Stimulated activated effector memory CD8-positive, alpha-beta T cell treated with anti-CD3 and anti-CD28 coated beads, Interleukin-12 subunit alpha, Interleukin-12 subunit beta, amount 100 ng/mL, for 72 hours (primary cell): ENCODE data around the gene CLEC4D.
A peak's percentile ranks its signal among the peaks of the same experiment; 100 is the strongest.
"Not testable (repeated sequence)": the region's sequence is repeated elsewhere in the genome, so short reads cannot be mapped to it uniquely, and the experiment has no call there.

Source experiments
- ATAC-seq: fragments of 150-1000 bp; cut with Tn5 transposase; 2 replicates; pipeline ENCODE4 v1.10.0; 2021
- DNase-seq, 2 donors: peaks; one replicate each; pipeline ENCODE4 v3.0.0; 2021 to 2022; ENCODE audit warnings: low spot score in 2 of 2
- H3K27ac Mint-ChIP-seq: one replicate; pipeline ENCODE4 v1.8.0; 2022; ENCODE audit warnings: mild to moderate bottlenecking, mixed read lengths
- H3K36me3 Mint-ChIP-seq: one replicate; pipeline ENCODE4 v1.8.0; 2022; ENCODE audit warnings: mild to moderate bottlenecking, mixed read lengths
- H3K4me1 Mint-ChIP-seq: one replicate; pipeline ENCODE4 v1.8.0; 2022; ENCODE audit warnings: mixed read lengths
- H3K4me3 Mint-ChIP-seq: one replicate; pipeline ENCODE4 v1.8.0; 2022; ENCODE audit warnings: mild to moderate bottlenecking, mixed read lengths
- H3K9me3 Mint-ChIP-seq: one replicate; pipeline ENCODE4 v1.8.0; 2022; ENCODE audit warnings: mixed read lengths

The CLEC4D gene

GRCh38 chr12:8513256-8513655 is at the start of gene CLEC4D:
Gene CLEC4D (plus strand): TSS chr12:8513503. CDS start chr12:8513733, 230 bp downstream.
- DNase-seq = no peak
- Mint-ChIP-seq H3K36me3 (no peaks in the 10 kb centered on the region), H3K27ac (no peak within 1 kb of the TSS), H3K9me3 (no peaks in the 10 kb centered on the region), H3K4me1 (peaks cover 6% of the 10 kb centered on the region), H3K4me3 (no peak within 1 kb of the TSS)
- ATAC-seq = no peak

DNA sequence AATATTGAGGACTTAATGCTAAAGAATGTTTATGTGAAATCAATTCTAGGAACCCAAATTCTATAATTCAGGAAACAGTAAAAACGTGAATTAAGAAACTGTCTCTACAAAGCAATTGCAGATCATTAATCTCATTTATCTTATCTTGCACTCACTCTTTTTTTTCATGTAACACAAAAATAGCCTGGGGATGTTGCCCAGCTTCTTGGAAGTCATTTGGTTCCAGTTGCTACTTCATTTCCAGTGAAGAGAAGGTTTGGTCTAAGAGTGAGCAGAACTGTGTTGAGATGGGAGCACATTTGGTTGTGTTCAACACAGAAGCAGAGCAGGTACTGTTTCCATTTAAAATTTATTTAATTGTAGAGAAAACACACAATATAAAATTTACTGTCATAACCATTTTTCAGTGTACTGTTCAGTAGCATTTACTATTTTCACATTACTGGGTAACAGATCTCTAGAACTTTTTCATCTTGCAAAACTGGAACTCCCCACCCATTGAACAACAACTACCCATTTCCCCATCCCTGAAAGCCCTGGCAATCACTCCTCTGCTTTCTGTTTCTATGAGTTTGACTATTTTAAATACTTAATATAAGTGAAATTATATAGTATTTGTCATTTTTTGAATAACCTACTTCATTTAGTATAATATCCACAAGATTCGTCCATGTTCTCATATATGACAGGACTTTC is 47.9 kb upstream of the CLEC4D start:
- Mint-ChIP-seq H3K36me3 (no peaks in the 10 kb centered on the region), H3K4me3 (no peak overlapping the region), H3K9me3 (no peaks in the 10 kb centered on the region), H3K27ac (no peak overlapping the region), H3K4me1 (no peaks in the 10 kb centered on the region)
- ATAC-seq (no peak), DNase-seq (no peak)

DNA sequence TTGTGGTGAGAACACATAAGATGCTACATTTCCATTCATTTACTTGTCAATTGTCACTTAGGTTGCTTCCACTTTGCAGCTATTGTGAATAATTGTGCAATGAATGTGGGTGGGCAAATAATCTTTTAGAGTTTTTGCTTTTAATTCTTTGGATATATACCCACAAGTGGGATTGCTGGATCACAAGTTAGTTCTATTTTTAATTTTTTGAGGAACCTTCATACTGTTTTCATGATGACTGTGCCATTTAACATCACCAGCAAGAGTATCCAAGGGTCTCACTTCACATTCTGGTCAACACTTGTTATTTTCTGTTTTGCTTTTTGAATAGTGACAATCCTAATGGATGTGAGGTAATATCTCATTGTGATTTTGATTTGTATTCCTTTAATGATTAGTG is 47.1 kb upstream of the CLEC4D start:
- Mint-ChIP-seq H3K36me3 (no peaks in the 10 kb centered on the region), H3K9me3 (no peaks in the 10 kb centered on the region), H3K27ac (no peak overlapping the region), H3K4me1 (no peaks in the 10 kb centered on the region), H3K4me3 (no peak overlapping the region)
- DNase-seq (no peak), ATAC-seq (no peak)

GRCh38 chr12:8471090-8471489 is 42.2 kb upstream of the CLEC4D start:
- Mint-ChIP-seq H3K36me3 (no peaks in the 10 kb centered on the region), H3K27ac (no peak overlapping the region), H3K9me3 (no peaks in the 10 kb centered on the region), H3K4me1 (no peaks in the 10 kb centered on the region), H3K4me3 (no peak overlapping the region)
- ATAC-seq (no peak), DNase-seq (no peak)

- H3K4me1 Mint-ChIP-seq = no peaks in the 10 kb centered on the region
- H3K4me3 Mint-ChIP-seq = no peak overlapping the region
- ATAC-seq (no peak), DNase-seq (no peak)
- H3K36me3 Mint-ChIP-seq = no peaks in the 10 kb centered on the region
- no peak overlapping the region for H3K27ac Mint-ChIP-seq
- no peaks in the 10 kb centered on the region for H3K9me3 Mint-ChIP-seq
These were observed 37.6 kb upstream of the CLEC4D start for GRCh38 chr12:8475508-8476203.

DNA sequence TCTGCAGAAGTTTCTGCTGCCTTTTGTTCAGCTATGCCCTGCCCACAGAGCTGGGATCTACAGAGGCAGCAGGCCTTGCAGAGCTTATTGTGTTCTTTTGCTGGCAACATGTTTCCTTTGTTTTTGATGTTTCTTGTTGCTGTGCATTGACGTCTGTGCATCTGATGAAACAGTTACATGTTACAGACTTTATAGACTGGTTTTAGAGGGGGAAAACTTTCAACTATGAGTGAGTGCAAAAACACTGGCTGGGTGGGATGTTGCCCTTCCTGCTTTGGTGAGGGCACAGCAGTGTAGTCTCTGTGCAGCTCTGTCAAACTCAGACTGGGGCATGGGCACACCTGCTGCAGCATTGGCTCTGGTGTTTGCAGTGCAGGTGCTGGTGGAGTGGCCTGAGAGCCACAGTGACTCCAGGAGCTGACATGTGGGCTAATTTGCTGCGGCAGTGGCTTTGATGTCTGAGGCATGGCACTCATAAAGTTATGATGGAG is 30.7 kb upstream of the CLEC4D start:
- Mint-ChIP-seq H3K4me3 (no peak overlapping the region), H3K36me3 (no peaks in the 10 kb centered on the region), H3K4me1 (peaks cover 10% of the 10 kb centered on the region), H3K9me3 (no peaks in the 10 kb centered on the region), H3K27ac (no peak overlapping the region)
- no peak for DNase-seq
- ATAC-seq = no peak

GRCh38 chr12:8483079-8483478 is 30.2 kb upstream of the CLEC4D start:
- no peak overlapping the region for H3K27ac Mint-ChIP-seq
- DNase-seq (no peak), ATAC-seq (peak; percentile 80)
- H3K4me3 Mint-ChIP-seq = no peak overlapping the region
- no peaks in the 10 kb centered on the region for H3K36me3 Mint-ChIP-seq
- no peaks in the 10 kb centered on the region for H3K9me3 Mint-ChIP-seq
- H3K4me1 Mint-ChIP-seq = peaks cover 10% of the 10 kb centered on the region

- peak overlapping the region; percentile 57 for H3K4me3 Mint-ChIP-seq
- no peaks in the 10 kb centered on the region for H3K36me3 Mint-ChIP-seq
- H3K9me3 Mint-ChIP-seq = no peaks in the 10 kb centered on the region
- no peak for DNase-seq
- peak; percentile 51 for ATAC-seq
- peaks cover 26% of the 10 kb centered on the region for H3K4me1 Mint-ChIP-seq
- peak overlapping the region; percentile 55 for H3K27ac Mint-ChIP-seq
These were observed 21.4 kb upstream of the CLEC4D start for GRCh38 chr12:8491646-8492530.

DNA sequence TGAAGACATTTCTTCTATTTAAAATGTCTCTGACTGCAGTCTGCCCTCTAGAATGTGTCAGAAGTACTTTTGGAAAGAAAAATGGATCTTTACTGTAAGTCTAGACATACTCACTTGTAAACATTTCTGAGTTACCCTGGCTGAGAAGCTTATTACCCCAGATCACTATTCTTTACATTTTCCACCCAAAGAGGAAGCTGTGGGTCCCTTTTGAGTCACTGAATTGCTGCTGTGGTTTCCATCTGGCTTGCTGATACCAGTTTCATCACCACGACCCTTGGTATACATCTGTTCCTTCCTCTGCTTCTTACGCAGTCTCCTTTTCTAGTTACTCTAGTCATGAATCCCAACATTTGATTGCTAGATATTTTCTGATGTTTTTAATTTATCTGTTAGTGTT is 20.2 kb upstream of the CLEC4D start:
- peak in 1 of 2 donors; percentile 74 for DNase-seq
- ATAC-seq = peak; percentile 99
- Mint-ChIP-seq H3K27ac (peak overlapping the region; percentile 55), H3K36me3 (no peaks in the 10 kb centered on the region), H3K9me3 (no peaks in the 10 kb centered on the region), H3K4me3 (peak overlapping the region; percentile 57), H3K4me1 (peaks cover 26% of the 10 kb centered on the region)

DNA sequence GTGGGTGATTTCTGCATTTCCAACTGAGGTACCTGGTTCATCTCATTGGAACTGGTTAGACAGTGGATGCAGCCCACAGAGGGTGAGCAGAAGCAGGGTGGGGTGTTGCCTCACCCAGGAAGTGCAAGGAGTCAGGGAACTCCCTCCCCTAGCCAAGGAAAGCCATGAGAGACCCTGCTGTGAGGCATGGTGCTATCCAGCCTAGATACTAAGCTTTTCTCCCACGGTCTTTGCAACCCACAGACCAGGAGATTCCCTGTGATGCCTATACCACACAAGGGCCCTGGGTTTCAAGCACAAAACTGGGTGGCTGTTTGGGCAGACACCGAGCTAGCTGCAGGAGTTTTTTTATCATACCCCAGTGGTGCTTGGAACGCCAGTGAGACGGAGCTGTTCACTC is 17.6 kb upstream of the CLEC4D start:
- H3K9me3 Mint-ChIP-seq, DNase-seq, H3K4me3 Mint-ChIP-seq, H3K36me3 Mint-ChIP-seq, ATAC-seq, H3K27ac Mint-ChIP-seq: not testable (repeated sequence)
- H3K4me1 Mint-ChIP-seq = peaks cover 26% of the 10 kb centered on the region

- DNase-seq = not testable (repeated sequence)
These were observed 17.2 kb upstream of the CLEC4D start for GRCh38 chr12:8496074-8496473.

DNA sequence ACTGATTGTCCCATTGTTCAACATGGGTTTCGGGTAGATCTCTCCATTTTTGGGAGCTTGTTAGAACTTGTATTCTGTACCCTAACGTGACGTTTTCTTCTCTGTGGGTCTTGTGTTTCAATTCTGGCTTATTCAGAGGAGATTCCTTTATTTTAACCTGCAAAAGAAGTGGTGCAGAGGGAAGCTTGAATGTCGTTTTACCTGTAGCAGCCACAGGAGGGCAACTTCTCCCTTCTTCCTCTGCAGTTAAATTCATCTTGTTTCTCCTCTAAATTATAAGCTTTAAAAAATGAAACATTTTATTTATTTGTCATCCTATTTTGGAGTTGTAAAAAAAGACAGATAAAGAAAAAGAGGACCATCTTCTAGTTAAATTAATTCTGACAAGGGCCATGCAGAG is 13.7 kb upstream of the CLEC4D start:
- H3K4me3 Mint-ChIP-seq = no peak overlapping the region
- H3K4me1 Mint-ChIP-seq = peaks cover 9% of the 10 kb centered on the region
- DNase-seq = no peak
- ATAC-seq = no peak
- H3K9me3 Mint-ChIP-seq = no peaks in the 10 kb centered on the region
- H3K27ac Mint-ChIP-seq = no peak overlapping the region
- H3K36me3 Mint-ChIP-seq = no peaks in the 10 kb centered on the region

More at GRCh38 chr12:8496074-8496473, 17.2 kb upstream of the CLEC4D start:
- H3K36me3 Mint-ChIP-seq, H3K27ac Mint-ChIP-seq, H3K4me3 Mint-ChIP-seq, ATAC-seq, H3K9me3 Mint-ChIP-seq: not testable (repeated sequence)
- H3K4me1 Mint-ChIP-seq = peaks cover 26% of the 10 kb centered on the region

GRCh38 chr12:8501720-8502119 is 11.6 kb upstream of the CLEC4D start:
- DNase-seq (no peak), ATAC-seq (no peak)
- Mint-ChIP-seq H3K9me3 (no peaks in the 10 kb centered on the region), H3K4me3 (no peak overlapping the region), H3K4me1 (peaks cover 9% of the 10 kb centered on the region), H3K27ac (no peak overlapping the region), H3K36me3 (no peaks in the 10 kb centered on the region)

GRCh38 chr12:8504351-8504750 is 9.0 kb upstream of the CLEC4D start:
- H3K4me3 Mint-ChIP-seq = no peak overlapping the region
- no peak for ATAC-seq
- H3K36me3 Mint-ChIP-seq = no peaks in the 10 kb centered on the region
- DNase-seq = no peak
- peaks cover 17% of the 10 kb centered on the region for H3K4me1 Mint-ChIP-seq
- no peaks in the 10 kb centered on the region for H3K9me3 Mint-ChIP-seq
- H3K27ac Mint-ChIP-seq = no peak overlapping the region

GRCh38 chr12:8507596-8507995 is 5.7 kb upstream of the CLEC4D start:
- no peaks in the 10 kb centered on the region for H3K36me3 Mint-ChIP-seq
- no peak overlapping the region for H3K27ac Mint-ChIP-seq
- H3K9me3 Mint-ChIP-seq = no peaks in the 10 kb centered on the region
- H3K4me1 Mint-ChIP-seq = peaks cover 8% of the 10 kb centered on the region
- ATAC-seq = no peak
- DNase-seq = no peak
- no peak overlapping the region for H3K4me3 Mint-ChIP-seq
